ENCODE data around the gene PAPPA. TPM values are rescaled to one million over a fixed set of nuclear protein-coding genes. Genes with fewer than 3 reads are reported as not detected.

Gene PAPPA
- total RNA-seq, 1 experiment from 2014 or later, result 0.17 TPM

DNA sequence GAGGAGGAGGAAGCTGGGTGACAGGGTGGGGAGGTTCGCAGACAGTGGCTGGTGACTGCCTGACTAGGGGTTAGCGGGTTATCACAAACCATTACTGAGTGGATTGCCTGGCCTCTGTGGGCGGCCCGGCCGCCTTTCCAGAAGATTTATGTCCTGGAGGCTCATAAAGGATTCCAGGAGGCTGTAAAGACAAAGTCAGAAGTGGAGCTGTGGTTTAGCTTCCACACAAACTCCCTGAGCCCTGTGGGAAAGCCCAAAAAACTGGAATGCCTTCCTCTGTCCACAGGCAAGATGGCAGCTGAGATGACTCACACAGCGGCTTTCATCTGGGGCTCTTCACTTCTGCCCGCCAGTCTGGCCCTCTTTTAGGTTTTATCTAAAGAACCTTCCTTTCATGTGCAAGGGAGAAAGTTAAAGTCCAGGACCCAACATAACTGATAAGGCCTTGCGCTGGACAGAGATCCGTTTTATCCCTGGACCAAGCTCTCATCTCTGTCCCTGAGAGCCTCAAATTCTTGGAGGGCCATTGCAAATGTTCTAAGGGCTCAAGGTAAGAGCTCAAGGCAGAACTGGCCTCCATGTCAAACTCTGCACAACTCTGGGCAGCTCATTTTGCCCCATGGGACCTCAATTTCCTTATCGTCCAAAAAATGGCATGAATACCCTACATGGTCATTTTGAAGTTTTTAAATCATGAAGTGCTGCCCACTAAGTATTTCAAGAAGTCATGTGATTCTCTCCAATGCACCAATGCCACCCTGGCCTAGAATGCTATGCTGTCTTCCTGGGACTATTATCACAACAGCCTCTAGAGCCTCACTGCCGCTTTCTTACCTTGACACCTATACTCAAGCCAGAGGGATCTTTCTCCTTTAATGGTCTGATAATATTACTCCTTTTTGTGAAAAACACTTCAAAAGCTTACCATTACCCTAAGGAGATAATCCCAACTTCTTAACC, 284.1 kb downstream of the PAPPA start:
- peaks cover 3 to 6% of the 10 kb centered on the region in 2 experiments for H3K4me1 Mint-ChIP-seq

More for the DNA sequence above, 284.1 kb downstream of the PAPPA start:
- no peak overlapping the region for H3T11ph ChIP-seq (ENCODE audit: low read length)
- H2BK120ac ChIP-seq (ENCODE audit: low read depth, low read length, poor library complexity, severe bottlenecking), result no peak overlapping the region
- H3K36me3 Mint-ChIP-seq (ENCODE audit: insufficient read depth in 1 of 3, low read depth in 3 of 3), result peaks cover 2 to 11% (median 10%) of the 10 kb centered on the region in 3 experiments; a peak in 4 of 7 replicates
- no peaks in the 10 kb centered on the region; a peak in 1 of 5 replicates for H3K9me3 Mint-ChIP-seq
- no peak overlapping the region for H3K9ac ChIP-seq (ENCODE audit: extremely low read depth, insufficient read length, low read length)
- H3K9me3 ChIP-seq (ENCODE audit: control insufficient read depth, low read depth, low read length), result no peaks in the 10 kb centered on the region
- TF ChIP-seq, protein P1, sequence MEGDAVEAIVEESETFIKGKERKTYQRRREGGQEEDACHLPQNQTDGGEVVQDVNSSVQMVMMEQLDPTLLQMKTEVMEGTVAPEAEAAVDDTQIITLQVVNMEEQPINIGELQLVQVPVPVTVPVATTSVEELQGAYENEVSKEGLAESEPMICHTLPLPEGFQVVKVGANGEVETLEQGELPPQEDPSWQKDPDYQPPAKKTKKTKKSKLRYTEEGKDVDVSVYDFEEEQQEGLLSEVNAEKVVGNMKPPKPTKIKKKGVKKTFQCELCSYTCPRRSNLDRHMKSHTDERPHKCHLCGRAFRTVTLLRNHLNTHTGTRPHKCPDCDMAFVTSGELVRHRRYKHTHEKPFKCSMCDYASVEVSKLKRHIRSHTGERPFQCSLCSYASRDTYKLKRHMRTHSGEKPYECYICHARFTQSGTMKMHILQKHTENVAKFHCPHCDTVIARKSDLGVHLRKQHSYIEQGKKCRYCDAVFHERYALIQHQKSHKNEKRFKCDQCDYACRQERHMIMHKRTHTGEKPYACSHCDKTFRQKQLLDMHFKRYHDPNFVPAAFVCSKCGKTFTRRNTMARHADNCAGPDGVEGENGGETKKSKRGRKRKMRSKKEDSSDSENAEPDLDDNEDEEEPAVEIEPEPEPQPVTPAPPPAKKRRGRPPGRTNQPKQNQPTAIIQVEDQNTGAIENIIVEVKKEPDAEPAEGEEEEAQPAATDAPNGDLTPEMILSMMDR (conservative IDR thresholded peaks at IDR 0.05), result no peak
- no peaks in the 10 kb centered on the region for H3K27me3 ChIP-seq (ENCODE audit: insufficient read depth, low read length)
- H3K14ac ChIP-seq (ENCODE audit: insufficient read depth, low read length), result no peak overlapping the region
- no peak overlapping the region for H3K56ac ChIP-seq (ENCODE audit: insufficient read length, low read depth, low read length)
- H2AFZ ChIP-seq (ENCODE audit: low read length), result no peak overlapping the region
- H3K18ac ChIP-seq (ENCODE audit: insufficient read length, low read depth, low read length), result no peak overlapping the region
- H3K23ac ChIP-seq (ENCODE audit: insufficient read length, low read depth, low read length), result no peak overlapping the region
- H3K27ac Mint-ChIP-seq, result no peak overlapping the region
- no CpG with 5 or more reads among the region's 11 CpGs for WGBS (ENCODE audit: extremely low coverage, insufficient read length, low lambda C conversion rate)
- no peaks in the 10 kb centered on the region for H3K4me1 ChIP-seq (ENCODE audit: insufficient read depth, low read length)
- H3K4ac ChIP-seq (ENCODE audit: low read depth, low read length), result no peak overlapping the region
- H4K20me1 ChIP-seq (ENCODE audit: control insufficient read depth, insufficient read depth, insufficient read length), result no peaks in the 10 kb centered on the region
- H2BK15ac ChIP-seq (ENCODE audit: low read depth, low read length), result no peak overlapping the region
- H2AK5ac ChIP-seq (ENCODE audit: insufficient read length, low read length), result no peak overlapping the region
- H3K4me3 Mint-ChIP-seq, result no peak overlapping the region
- no peak overlapping the region for H2BK12ac ChIP-seq (ENCODE audit: insufficient read length, low read depth, low read length)
- H4K5ac ChIP-seq (ENCODE audit: insufficient read length, low read depth, low read length), result no peak overlapping the region
- no peaks in the 10 kb centered on the region for H3K79me2 ChIP-seq (ENCODE audit: insufficient read depth, low read length)
- no peak overlapping the region for H3K4me2 ChIP-seq (ENCODE audit: insufficient read depth, insufficient read length, low read length)
- no peaks in the 10 kb centered on the region for H3K27me3 Mint-ChIP-seq (ENCODE audit: low read depth)
- H3K23me2 ChIP-seq (ENCODE audit: insufficient read length, low read depth, low read length, poor library complexity, severe bottlenecking), result no peaks in the 10 kb centered on the region
- no peak overlapping the region for H2BK5ac ChIP-seq (ENCODE audit: insufficient read length, low read length)
- H3K27ac ChIP-seq (ENCODE audit: insufficient read length, low read depth, low read length), result no peak overlapping the region
- H2BK20ac ChIP-seq (ENCODE audit: low read depth, low read length, poor library complexity, severe bottlenecking), result no peak overlapping the region
- DNase-seq, result no peak
- H3K79me1 ChIP-seq (ENCODE audit: insufficient read depth, low read depth, low read length, poor library complexity, severe bottlenecking), result no peaks in the 10 kb centered on the region
- H4K91ac ChIP-seq (ENCODE audit: insufficient read length, low read depth, low read length), result no peak overlapping the region
- H4K8ac ChIP-seq (replicated peaks; ENCODE audit: insufficient read length, low read depth, low read length), result no peak overlapping the region

Measured in H9 (cell line).